Heart left ventricle (tissue), 13 donors: ENCODE results near the gene SPTSSA.
"Not testable (repeated sequence)": the region's sequence is repeated elsewhere in the genome, so short reads cannot be mapped to it uniquely, and the experiment has no call there.

ENCODE experiments used
- CTCF ChIP-seq, 12 donors: fragments of 200-600 bp; sonication (generic) in 4 of 12; IDR thresholded peaks; one replicate each; pipeline versions ENCODE4 v1.5.0 to v1.8.0; 2018 to 2022; ENCODE audit warnings: antibody characterized with exemption in 12 of 12, mild to moderate bottlenecking in 5 of 12
- POLR2A ChIP-seq, 2 donors: fragments of 450-650 bp; IDR thresholded peaks; one replicate each; pipeline ENCODE4 v1.6.1; 2017; ENCODE audit warnings: antibody characterized with exemption in 2 of 2, mild to moderate bottlenecking in 2 of 2, moderate library complexity in 2 of 2
- donor health status: ischemic (EF 13 %, LVEDD 7.1; RV severe dilation, severe dysfunction).
- donor health status: DM: no; HTN: yes; CAD: no.
- donor health status: DM: no; HTN: no; CAD: no.
- donor health status: ischemic (EF 25% LVEDD 6.9; RV normal size, moderate dysfunction).
- donor health status: ischemic (EF 25% LVEDD 5.7; RV mildly dilated, moderate dysfunction).
- donor health status: ischemic (EF 35%, LVEDD 5.7; RV mildly dilated, moderate dysfunction).
- donor health status: nonischemic (EF 11% LVEDD 7.7; RV severe dilation, severe dysfunction).
- donor health status: DM: yes; HTN: yes; CAD: no.
- donor health status: PGD.
- donor health status: ischemic (EF 29% LVEDD 5.4; RV normal size, mild dysfunction).
- donor health status: nonischemic (EF 23%, LVEDD 6.1; RV moderate dilation, normal function).

- TF ChIP-seq CTCF, POLR2A (IDR thresholded peaks at IDR 0.05): not testable (repeated sequence)
These were observed 43.1 kb upstream of the SPTSSA start for GRCh38 chr14:34505124-34505491.
